ENCODE measurements around the gene ACER3. TPM values are rescaled to one million over a fixed set of nuclear protein-coding genes. Genes with fewer than 3 reads are reported as not detected.
"Not testable (repeated sequence)": the region's sequence is repeated elsewhere in the genome, so short reads cannot be mapped to it uniquely, and the experiment has no call there.

Gene ACER3
- total RNA-seq, 1 donor from 2014 or later = 30.1 TPM

DNA sequence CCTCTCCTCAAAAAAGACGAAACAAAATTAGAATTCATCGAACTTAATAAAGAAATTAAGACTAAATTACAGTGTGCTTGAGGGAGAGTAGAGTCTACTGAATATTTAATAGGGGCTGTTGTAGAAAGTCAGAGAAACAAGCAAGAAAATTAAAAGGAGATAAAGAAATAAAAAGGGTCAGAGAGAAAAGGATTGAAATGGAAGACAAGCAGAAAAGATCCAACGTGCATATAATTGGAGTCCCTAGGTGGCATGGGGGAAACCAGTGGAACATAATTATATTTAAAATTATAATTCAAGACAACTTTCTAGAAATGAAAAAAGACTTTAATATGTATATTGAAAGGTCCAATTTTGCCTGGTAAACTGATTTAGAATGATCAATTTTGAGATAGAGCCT is 74.3 kb downstream of the ACER3 start:
- peak; percentile 20 for DNase-seq

DNA sequence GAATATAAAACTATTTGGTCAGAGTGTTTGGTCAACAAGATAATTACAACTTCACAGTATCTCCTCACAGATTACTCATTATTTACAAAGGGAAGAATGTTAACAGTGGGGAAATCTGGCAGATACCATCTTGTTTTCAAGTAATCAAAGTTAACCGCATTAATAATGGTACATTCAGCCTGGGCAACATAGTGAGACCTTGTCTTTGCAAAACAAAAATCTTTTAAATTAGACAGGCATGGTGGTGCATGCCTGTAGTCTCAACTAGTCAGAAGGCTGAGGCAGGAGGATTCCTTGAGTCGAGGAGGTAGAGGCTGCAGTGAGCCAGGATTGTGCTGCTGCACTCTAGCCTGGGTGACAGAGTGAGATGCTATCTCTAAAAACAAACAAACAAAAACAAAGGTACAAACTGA is 78.5 kb downstream of the ACER3 start:
- DNase-seq = peak; percentile 6

DNA sequence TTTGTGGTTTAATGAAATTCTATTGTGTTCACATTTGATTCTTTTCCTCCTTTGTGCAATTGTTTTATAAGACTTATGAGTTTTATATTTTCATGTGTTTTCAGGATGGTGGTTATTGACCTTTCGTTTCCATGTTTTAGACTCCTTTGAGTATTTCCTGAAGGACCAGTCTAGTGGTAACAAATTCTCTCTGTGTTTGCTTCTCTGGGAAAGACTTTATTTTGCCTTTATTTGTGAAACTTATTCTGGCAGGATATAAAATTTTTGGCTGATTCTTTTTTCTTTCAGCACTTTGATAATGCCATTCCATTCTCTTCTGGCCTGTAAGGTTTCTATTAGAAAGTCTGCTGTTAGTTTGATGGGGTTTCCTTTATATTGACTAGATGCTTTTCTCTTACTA is 83.5 kb downstream of the ACER3 start:
- DNase-seq = no peak

DNA sequence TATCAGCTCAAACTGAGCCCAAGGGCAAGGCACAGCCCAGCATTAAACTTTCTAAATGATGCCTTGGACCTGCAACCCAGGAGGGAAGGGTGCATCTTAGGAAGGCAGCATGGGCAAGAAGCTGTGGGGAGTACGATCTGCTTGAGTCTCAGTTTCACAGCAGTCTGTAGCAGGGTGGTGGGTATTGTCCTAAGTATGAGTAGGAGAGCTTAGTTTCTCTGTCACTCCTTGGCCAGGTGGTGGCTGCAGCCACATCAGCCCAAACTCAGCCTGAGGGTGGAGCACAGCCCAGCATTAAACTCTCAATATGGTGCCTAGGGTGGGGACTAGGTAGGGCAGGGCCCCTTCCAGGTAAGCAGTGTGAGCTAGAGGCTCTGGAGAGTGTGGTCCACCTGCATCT is 85.5 kb downstream of the ACER3 start:
- no peak for DNase-seq

DNA sequence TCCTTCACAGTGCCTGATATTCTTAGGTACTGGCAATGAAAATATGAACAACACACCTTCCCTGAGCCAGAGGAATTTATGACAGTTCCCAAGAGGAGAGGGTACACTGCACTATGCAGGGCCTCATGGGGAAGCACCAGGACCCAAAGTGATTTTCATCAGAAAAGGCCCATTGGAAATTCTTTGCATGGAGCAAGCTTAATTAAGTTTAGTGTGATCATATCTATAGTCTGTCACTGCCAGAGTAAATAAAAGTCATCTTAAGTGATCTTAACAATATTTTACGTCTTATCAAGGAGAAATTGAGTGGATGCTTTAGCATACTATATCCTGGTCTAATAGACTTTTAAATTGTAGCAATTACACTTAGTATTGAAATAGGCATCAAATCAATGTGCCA is 86.5 kb downstream of the ACER3 start:
- DNase-seq = no peak

DNA sequence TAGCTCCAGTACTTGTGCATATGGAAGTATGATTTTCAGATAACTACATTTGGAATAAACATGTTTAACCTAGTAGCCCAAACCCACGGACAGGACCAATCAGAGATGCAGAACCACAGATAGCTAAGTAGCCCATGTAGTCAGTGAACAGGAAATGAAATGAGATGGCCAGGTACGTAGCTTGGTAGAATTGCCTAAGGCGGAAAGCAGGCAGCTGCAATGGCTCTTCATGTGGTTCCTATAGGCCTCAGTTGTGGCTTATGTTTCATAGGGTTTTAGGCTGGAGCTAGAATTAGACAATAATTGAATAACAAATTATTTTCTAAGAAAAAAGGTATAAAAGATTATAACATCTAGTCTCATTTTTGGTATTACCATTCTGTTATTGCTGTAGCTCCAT is 87.1 kb downstream of the ACER3 start:
- no peak for DNase-seq

DNA sequence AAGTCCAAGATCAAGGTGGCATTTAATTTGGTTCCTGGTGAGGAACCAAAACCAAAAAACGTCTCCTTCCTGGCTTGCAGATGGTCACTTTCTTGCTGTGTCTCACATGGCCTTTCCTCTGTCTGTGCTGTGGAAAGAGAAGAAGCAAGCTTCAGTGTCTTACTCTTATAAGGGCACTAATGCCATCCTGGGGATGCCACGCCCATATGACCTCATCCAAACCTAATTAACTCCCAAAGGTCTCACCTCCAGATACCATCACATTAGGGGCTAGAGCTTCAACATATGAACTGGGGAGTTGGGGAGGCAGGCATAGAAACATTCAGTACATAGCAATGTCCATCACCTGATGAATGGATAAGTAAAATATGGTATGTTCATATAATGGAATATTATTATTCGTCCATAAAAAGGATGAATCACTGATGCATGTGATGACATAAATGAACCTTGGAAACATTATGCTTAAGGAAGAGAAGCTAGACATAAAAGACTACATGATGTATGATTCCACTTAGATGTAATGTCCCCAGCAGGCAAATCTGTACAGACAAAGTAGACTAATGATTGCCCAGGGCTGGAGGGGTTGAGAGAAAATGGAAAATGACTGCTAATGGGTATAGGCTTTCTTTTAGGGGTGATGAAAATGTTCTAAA is 94.9 kb downstream of the ACER3 start:
- no peak for DNase-seq

DNA sequence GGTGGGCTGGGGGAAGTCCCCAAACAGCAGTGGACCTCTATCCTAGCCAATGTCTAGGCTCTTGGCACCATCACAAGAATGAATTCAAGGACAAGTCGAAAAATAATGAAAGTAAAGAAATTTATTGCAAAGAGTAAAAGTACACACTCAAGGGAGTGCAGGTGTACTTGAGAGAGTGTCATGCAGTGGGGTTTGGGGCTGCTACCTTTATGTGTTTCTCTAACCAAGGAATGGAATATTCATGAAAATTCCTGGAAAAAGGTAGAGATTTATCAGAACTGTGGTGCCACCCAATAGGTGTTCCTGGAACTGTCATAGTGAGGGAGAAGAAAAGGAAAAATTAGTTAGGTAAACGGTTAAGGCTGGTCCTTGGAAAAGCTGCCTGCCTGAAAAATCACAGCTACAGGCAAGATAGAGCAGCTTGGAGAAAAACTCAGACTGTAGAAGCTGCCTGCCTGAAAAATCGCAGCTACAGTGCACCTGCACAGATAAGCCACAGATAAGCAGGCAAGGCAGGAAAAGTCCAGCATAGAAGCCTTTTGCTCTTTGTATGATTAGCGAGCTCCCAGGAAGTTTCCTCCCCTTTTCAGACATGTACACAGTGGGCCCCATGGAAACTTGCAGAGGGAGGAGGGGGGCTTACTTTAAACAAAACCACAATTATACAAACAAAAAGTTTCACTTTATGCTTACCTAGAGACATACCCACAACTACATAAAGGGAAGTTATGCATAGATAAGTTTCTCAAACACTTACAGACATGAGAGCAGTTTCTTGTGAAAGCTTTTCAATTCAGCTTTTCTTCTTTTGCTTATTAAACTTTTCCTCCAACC is 102.1 kb downstream of the ACER3 start:
- no peak for DNase-seq

DNA sequence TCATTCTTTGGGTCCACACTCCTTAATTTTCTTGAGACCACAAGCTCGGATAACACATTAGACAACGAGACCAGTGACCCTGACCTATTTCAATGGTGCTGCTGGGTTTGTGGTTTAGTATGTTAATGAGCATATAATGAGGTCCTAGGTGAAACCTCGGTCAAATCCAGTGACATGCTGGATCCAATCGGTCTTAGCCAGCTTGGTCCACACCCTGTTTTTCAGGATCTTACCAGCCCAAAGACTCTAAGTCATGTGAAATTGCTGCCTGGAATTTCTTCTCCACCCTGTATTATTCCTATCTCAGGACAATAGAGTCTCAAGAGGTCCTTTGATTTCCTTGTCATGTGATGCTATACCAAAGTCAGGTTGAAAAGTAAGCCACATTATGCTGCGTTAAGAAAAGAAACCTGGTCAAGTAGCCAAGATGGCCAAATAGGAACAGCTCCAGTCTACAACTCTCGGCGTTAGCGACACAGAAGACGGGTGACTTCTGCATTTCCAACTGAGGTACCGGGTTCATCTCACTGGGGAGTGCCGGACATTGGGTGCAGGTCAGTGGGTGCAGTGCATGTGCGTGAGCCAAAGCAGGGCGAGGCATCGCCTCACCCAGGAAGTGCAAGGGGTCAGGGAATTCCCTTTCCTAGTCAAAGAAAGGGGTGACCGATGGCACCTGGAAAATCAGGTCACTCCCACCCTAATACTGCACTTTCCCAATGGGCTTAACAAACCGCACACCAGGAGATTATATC is 102.9 kb downstream of the ACER3 start:
- not testable (repeated sequence) for DNase-seq

DNA sequence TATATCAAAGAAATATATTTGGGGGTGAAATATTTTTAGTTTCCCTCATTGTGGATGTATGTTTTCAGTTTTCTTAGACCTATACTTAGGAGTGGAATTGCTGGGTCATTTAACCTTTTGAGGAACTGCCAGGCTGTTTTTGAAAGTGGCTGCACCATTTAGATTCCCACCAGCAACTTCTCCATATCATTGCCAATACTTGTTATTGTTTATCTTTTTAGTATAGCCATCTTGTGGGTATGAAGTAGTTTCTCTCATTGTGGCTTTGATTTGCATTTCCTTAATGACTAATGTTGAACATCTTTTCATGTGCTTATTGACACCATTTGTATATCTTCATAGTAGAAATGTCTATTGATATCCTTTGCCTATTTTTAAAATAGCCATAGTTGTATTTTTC is 111.3 kb downstream of the ACER3 start:
- DNase-seq = no peak

DNA sequence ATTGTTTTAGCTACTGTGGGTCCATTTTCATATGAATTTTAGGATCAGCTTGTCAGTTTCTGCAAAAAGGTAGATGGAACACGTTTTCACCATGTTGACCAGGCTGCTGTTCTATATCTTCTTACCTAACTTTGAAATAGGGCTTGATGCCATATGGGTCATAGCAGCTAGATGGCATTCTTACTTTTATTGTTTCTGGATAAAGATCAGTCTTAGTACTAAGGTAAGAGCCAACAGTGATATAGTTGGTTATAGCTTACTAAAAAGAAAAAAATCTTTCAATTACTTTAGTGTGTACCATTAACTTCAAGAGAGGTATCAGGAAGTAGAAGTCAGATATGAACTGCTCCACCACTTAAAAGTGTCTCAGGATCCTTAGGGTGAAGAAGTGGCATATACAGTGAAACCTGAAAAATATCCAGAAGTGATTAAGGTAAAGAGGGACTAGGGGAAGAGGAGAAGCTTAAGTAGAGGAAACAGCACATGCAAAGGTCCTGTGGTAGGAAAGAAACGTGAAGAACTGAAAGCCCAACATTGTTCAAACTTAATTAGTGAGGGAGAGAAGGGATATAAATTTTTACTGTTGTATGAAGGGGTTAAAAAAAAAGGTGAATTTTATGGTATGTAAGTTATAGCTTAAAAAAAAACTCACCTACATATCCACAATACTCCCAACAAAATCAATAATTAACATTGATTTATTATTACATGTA is 113.6 kb downstream of the ACER3 start:
- DNase-seq = no peak

DNA sequence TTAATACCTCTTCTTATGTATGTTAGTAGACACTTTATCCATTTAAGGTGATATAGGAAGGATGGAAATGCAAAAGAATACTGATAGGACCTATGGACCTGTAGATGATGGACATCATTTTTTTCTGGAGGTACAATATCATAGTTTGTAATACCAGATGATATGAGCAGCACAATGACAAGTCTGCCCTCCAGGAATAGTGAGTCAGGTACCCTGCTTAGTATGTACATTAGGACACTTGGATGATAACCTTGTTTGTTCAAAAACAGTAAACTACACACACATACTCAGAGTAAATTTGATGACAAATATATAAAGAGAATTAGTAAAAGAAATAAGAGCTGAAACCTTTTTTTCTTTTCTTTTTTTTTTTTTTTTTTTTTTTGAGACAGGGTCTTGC is 114.8 kb downstream of the ACER3 start:
- no peak for DNase-seq

DNA sequence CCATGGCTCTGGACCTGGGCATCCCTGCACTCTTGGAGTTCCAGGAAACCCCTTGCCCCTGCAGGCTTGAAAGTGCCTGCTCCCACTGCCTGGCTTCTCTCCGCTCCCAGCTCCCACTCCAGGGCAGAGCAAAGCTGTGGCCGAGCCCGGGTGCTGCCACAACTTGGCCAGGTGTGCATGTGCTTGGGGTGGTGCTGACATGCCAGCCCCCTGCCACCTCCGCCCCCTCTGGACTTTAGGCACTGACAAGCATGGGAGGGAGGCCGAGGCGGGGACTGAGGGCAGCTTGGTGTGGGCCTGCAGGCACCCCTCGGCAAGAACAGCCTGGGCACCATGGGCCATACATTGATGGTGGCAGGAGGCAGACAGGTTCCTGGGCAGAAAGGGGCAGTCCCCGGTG is 117.1 kb downstream of the ACER3 start:
- no peak for DNase-seq

DNA sequence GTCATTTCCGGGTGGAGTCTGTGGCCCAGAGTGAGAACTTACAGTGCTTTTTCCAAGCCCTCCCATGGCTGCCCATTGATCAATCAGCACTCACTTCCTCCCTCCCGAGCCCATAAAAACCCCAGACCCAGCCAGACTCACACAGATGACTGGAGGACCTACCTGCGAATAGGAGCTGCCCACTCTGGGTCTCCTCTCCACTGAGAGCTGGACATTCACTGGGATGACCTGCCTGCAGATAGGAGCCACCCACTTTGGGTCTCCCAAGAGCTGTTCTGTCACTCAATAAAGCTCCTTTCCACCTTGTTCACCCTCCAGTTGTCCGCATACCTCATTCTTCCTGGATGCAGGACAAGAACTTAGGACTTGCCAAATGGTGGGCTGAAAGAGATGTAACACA is 117.5 kb downstream of the ACER3 start:
- no peak for DNase-seq

DNA sequence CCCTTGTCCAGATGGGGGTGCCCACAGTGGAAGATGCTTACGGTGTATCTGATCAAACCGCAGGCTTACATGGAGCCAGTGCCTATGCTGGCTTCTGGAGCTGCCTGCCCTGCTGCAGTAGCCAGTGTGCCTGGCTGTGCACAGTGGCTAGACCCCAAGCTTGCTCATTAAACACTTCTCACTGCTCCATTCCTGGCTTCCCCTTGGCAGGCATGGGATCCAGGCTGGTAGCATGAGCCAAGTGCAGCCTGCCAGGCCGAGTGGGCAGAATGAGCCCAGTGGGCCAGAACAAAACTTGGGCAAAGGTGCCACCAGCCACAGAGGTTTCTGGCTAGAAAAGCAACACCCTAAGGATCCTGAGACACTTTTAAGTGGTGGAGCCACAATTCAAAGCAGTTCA is 118.1 kb downstream of the ACER3 start:
- DNase-seq = no peak

DNA sequence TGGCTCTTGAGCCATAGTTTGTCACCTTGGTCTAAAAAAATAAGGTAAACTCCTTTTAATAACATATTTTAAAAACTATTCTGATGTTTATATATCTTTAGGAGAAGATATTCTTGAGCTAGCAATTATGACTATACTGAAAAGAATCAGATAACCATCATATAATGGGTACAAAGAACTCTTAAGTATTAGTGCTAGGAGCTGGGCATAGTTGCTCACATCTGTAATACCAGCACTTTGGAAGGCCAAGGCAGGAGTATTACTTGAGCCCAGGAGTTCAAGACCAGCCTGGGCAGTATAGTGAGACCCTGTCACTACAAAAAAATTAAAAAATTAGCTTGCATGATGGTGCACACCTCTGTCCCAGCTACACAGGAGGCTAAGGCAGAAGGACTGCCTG is 119.5 kb downstream of the ACER3 start:
- no peak for DNase-seq

DNA sequence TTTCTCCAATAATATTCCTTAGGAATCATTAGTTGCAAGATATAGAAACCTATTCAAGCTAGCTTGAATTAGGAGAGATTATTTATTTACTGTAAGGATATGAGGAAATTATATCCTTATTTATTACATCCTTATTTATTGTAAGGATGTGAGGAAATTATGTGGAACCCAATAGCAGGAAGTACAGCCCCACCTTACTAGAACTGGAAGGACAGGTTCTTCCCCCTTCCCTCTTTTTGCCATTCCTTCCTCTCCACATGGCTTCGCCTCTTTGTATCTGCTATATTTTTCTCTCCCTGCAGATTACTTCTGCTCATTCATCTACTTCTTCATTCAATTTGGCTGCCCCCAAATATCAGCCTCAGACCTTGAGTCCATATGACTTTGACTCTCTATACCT is 124.0 kb downstream of the ACER3 start:
- DNase-seq = no peak

DNA sequence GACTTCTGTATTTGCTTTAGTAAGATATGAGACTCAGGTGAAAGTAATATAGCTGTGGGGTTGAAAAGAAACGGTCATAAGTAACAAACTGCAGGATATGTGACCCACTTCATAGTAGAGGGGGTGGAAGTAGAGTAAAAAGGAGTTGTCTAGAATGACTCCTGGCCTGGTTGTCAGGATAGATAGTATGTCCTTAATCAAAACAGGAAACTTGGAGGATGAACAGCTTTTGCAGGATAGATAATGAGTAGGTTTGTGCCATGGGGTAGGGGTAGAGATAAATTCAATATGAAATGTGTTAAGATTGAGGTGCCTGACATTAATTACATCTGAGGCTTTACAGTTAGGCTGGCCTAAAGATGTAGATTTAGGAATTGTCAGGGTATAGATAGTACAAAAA is 126.5 kb downstream of the ACER3 start:
- DNase-seq = no peak

DNA sequence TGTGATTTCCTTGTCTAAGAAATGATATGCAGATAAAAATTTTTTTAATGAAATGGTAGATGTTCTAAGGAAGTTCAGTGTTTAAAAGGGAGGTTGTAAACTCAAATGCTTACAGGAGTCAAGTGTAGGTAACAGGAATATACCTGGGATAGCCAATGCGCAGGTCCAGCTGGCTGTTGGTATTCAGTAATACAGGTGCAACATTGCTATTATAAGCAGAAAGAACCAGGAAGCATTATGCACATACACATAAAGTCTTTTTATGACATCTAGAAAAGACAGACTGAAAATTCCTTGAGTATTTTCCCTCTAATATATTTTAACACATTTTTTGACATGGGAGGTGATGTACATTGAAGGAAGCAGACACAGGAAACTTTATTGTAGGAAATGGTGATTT is 129.9 kb downstream of the ACER3 start:
- DNase-seq = no peak

DNA sequence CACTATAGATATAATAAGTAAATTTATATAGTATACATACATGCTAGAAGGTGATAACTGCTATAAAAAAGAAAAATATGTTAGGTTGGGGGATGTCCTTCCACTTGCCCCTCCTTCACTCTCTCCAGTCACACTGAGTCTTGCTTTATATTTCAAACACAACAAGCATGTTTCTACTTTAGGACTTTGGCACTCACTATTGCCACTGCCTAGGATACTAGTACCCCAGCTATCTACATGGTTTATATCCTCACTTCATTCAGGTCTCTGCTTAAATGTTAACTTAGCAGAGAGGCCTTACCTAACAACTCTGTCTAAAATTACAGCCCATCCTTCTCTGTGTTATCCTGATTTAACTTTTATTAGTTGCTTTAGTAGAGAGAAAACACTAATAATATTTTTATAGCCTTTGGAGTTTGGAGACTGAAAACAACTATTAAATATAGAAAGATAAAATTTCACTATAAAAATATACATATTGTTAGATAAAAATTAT is 134.4 kb downstream of the ACER3 start:
- DNase-seq = no peak

DNA sequence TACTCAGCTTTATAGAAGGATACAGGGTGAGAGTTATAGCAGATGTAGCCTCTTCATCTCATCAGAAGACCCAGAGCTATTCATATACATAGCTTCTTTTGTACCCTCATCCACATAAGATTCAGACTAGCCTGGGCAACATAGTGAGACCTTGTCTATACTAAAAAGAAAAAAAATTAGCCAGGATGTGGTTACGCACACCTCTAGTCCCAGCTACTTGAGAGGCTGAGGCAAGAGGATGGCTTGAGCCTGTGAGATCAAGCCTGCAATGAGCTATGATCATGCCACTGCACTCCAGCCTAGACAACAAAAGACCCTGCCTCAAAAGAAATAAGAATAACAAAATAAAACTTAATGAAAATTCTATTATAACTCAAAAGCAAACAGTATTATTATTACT is 136.8 kb downstream of the ACER3 start:
- no peak for DNase-seq

DNA sequence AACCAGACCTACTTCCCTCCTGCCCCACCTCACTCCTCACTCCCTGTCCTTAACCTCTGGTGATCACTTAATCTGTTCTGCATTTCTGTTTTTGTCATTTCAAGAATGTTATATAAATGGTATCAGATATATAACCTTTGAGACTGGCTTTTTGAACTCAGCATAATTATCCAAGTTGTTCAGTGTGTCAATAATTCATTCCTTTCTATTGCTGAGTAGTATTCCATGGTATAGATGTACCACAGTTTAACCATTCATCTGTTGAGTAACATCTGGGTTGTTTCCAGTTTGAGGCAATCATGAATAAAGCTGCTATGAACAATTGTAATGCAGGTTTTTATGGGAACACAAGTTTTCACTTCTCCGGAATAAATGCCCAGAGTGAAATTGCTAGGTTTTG is 138.9 kb downstream of the ACER3 start:
- DNase-seq = no peak

DNA sequence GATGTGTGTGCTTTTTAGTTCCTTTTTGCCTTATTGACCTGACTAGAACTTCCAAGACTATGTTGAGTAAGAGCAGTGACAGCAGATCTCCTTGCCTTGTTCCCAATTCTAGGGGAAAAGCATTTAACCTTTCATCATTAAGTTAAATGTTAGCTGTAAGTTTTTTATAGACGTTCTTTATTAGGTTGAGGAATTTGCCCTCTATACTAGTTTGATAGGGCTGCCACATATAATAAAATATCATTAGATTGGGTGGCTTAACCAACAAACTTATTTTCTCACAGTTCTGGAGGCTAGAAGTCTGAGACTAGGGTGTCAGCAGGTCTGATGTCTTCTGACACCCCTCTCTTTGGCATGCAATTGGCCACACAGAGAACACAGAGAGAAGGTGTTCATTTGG is 140.9 kb downstream of the ACER3 start:
- no peak for DNase-seq
